ENCODE results near the gene MYH11. TPM values are rescaled to one million over a fixed set of nuclear protein-coding genes. Genes with fewer than 3 reads are reported as not detected.

MYH11 gene
- total and polyA plus RNA-seq, 2 of the 13 experiments (the other 11 are each of a cell fraction or from before 2014, with no cell fraction given) = not detected

GRCh38 chr16:15689290-15689689 lies 167.5 kb downstream of the MYH11 start:
- no peak for DNase-seq (ENCODE audit: low spot score)
- Histone ChIP-seq H3K4me2 (ENCODE audit: low read depth, low read length) (no peak overlapping the region), H2AFZ (ENCODE audit: low read length) (no peak overlapping the region), H4K20me1 (ENCODE audit: insufficient read depth, low read length) (no peaks in the 10 kb centered on the region), H3K36me3 (replicated peaks in 1 of 2; ENCODE audit: control insufficient read depth in 1 of 2, insufficient read depth in 2 of 2, low read length in 2 of 2) (peaks cover 64 to 90% of the 10 kb centered on the region in 2 experiments), H3K27ac (ENCODE audit: extremely low read length, insufficient read depth, low read length) (no peak overlapping the region), H3K4me3 (replicated peaks in 1 of 3; ENCODE audit: insufficient read depth in 1 of 3, low read depth in 2 of 3, low read length in 3 of 3) (no peak overlapping the region), H3K79me2 (ENCODE audit: insufficient read depth, low read length) (no peaks in the 10 kb centered on the region), H3K9ac (ENCODE audit: insufficient read depth, low read depth, low read length) (no peak overlapping the region), H3K9me3 (ENCODE audit: low read length) (no peaks in the 10 kb centered on the region), H3K4me1 (ENCODE audit: insufficient read depth, low read length) (no peaks in the 10 kb centered on the region), H3K27me3 (ENCODE audit: control insufficient read depth in 1 of 2, insufficient read depth in 2 of 2, low read length in 2 of 2) (no peaks in the 10 kb centered on the region)
- POLR2A ChIA-PET = no interaction called here
- in situ Hi-C loops (cut with HindIII; ENCODE audit: extremely low pct_ligation_motif_present, low pct_unique_long_range_greater_than_20kb) (no loop called here), intact Hi-C loops (cut with micrococcal nuclease; ENCODE audit: unreplicated experiment) (no loop called here)
- CTCF ChIA-PET (ENCODE audit: low intra/inter-chr PET ratio, low total read pairs) = no interaction called here
- no peak for TF ChIP-seq ASH2L (IDR thresholded peaks at IDR 0.05; ENCODE audit: insufficient read length, low read depth, low read length)
- no peak for TF ChIP-seq HOXA5 (CRISPR knock-in tag; IDR thresholded peaks at IDR 0.05)
- TF ChIP-seq ZNF672 (CRISPR knock-in tag; IDR thresholded peaks at IDR 0.05) = no peak
- no peak for TF ChIP-seq FOSL1 (CRISPR knock-in tag; IDR thresholded peaks at IDR 0.05; ENCODE audit: borderline replicate concordance)
- no peak for TF ChIP-seq ZNF10 (CRISPR knock-in tag; IDR thresholded peaks at IDR 0.05; ENCODE audit: borderline replicate concordance, low read depth)
- TF ChIP-seq REXO4 (CRISPR knock-in tag; IDR thresholded peaks at IDR 0.05; ENCODE audit: borderline replicate concordance) = no peak
- TF ChIP-seq ZNF12 (CRISPR knock-in tag; IDR thresholded peaks at IDR 0.05) = no peak
- no peak for TF ChIP-seq NCOA1 (CRISPR knock-in tag; IDR thresholded peaks at IDR 0.05)
- TF ChIP-seq, protein P1, sequence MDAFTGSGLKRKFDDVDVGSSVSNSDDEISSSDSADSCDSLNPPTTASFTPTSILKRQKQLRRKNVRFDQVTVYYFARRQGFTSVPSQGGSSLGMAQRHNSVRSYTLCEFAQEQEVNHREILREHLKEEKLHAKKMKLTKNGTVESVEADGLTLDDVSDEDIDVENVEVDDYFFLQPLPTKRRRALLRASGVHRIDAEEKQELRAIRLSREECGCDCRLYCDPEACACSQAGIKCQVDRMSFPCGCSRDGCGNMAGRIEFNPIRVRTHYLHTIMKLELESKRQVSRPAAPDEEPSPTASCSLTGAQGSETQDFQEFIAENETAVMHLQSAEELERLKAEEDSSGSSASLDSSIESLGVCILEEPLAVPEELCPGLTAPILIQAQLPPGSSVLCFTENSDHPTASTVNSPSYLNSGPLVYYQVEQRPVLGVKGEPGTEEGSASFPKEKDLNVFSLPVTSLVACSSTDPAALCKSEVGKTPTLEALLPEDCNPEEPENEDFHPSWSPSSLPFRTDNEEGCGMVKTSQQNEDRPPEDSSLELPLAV (CRISPR knock-in tag; conservative IDR thresholded peaks at IDR 0.05; ENCODE audit: low read depth) = no peak
- no peak for TF ChIP-seq E2F2 (CRISPR knock-in tag; IDR thresholded peaks at IDR 0.05; ENCODE audit: borderline replicate concordance)
- TF ChIP-seq MTA3 (CRISPR knock-in tag; IDR thresholded peaks at IDR 0.05) = no peak
- ATAC-seq = no peak
- no TSS peak for BruUV-seq (replicated peaks)
- WGBS (ENCODE audit: low lambda C conversion rate) = 97% methylated on average over 3 of the region's 3 CpGs
- peak; percentile 56 for FAIRE-seq

Measured in HepG2 (cell line).